K562 (cell line): Measurements from ENCODE around the gene SMARCC1.

Source experiments
- CHCHD3 ChIP-seq: fragments of 250-450 bp; sonication (Bioruptor Pico); IDR thresholded peaks from 2 replicates; pipeline ENCODE4 v2.1.2; 2022; ENCODE audit warnings: mild to moderate bottlenecking
- CHD4 ChIP-seq: fragments of 200-600 bp; sonication (generic); IDR thresholded peaks from 3 replicates; pipeline ENCODE4 v1.6.1; 2012; ENCODE audit warnings: low read depth, mild to moderate bottlenecking, mixed read lengths, low read length, inconsistent platforms; ENCODE audit not compliant: insufficient read depth, insufficient replicate concordance, poor library complexity, severe bottlenecking
- ELF4 ChIP-seq: fragments of 450-650 bp; formaldehyde crosslinking; IDR thresholded peaks from 2 replicates; pipeline ENCODE4 v1.4.0; 2022; ENCODE audit warnings: missing genetic modification characterization
- JUND ChIP-seq, 2 experiments: IDR thresholded peaks; 2 replicates in 1 of 2; 3 replicates in 1 of 2; pipeline ENCODE4 v1.6.1; 2011; ENCODE audit warnings: borderline replicate concordance in 2 of 2, low read depth in 2 of 2, low read length in 2 of 2, improper control_type of control experiment in 1 of 2, missing biosample characterization in 1 of 2, missing genetic modification characterization in 1 of 2, missing genetic modification reagents in 1 of 2
- MAX ChIP-seq: sonication (generic); formaldehyde crosslinking; IDR thresholded peaks from 2 replicates; pipeline ENCODE4 v1.9.0; 2022; ENCODE audit warnings: mild to moderate bottlenecking, missing genetic modification reagents
- NR1H2 ChIP-seq: sonication (generic); formaldehyde crosslinking; IDR thresholded peaks from 2 replicates; pipeline ENCODE4 v1.4.0; 2020; ENCODE audit warnings: mild to moderate bottlenecking, missing genetic modification reagents
- RNF219 ChIP-seq: fragments of 250-450 bp; sonication (Bioruptor Pico); IDR thresholded peaks from 2 replicates; pipeline ENCODE4 v1.5.0; 2022; ENCODE audit warnings: mild to moderate bottlenecking
- SMARCA5 ChIP-seq: fragments of 450-650 bp; IDR thresholded peaks from 2 replicates; pipeline ENCODE4 v1.6.1; 2016
- TARDBP ChIP-seq: fragments of 450-650 bp; IDR thresholded peaks from 2 replicates; pipeline ENCODE4 v1.6.1; 2016
- TCF3 ChIP-seq: sonication (generic); formaldehyde crosslinking; IDR thresholded peaks from 2 replicates; pipeline ENCODE4 v1.4.0; 2020; ENCODE audit warnings: mild to moderate bottlenecking, missing genetic modification reagents
- USF2 ChIP-seq: sonication (generic); formaldehyde crosslinking; IDR thresholded peaks from 2 replicates; pipeline ENCODE4 v1.5.0; 2020; ENCODE audit warnings: missing genetic modification reagents

GRCh38 chr3:47536221-47536891, 245.3 kb downstream of the SMARCC1 start:
- TF ChIP-seq MAX (CRISPR knock-in tag) (no peak), CHD4 (no peak), ELF4 (CRISPR knock-in tag) (no peak), TCF3 (no peak), CHCHD3 (CRISPR knock-in tag) (no peak), NR1H2 (CRISPR knock-in tag) (no peak), TARDBP (no peak), RNF219 (CRISPR knock-in tag) (no peak), SMARCA5 (no peak), JUND (IDR thresholded peaks at IDR 0.05; ENCODE audit: borderline replicate concordance, low read depth, low read length) (no peak), JUND (tag; IDR thresholded peaks at IDR 0.05; ENCODE audit: borderline replicate concordance, low read depth, low read length) (no peak), USF2 (no peak)
